Measurements from ENCODE around the gene AFAP1. TPM values are rescaled to one million over a fixed set of nuclear protein-coding genes. Genes with fewer than 3 reads are reported as not detected.

Gene AFAP1
- total RNA-seq, 1 donor from 2014 or later = 28.7 TPM

GRCh38 chr4:7788694-7789425 lies 150.8 kb downstream of the AFAP1 start:
- H3K4me1 ChIP-seq = peaks cover 3% of the 10 kb centered on the region
- peak; percentile 96 for ATAC-seq
- TF ChIP-seq CTCF (IDR thresholded peaks at IDR 0.05) = no peak
- H3K27ac ChIP-seq = peak overlapping the region; percentile 31
- peaks cover 17% of the 10 kb centered on the region for H3K36me3 ChIP-seq
- no peaks in the 10 kb centered on the region for H3K27me3 ChIP-seq
- H3K4me3 ChIP-seq = no peak overlapping the region
- no peaks in the 10 kb centered on the region for H3K9me3 ChIP-seq
- peak; percentile 84 for DNase-seq
- intact Hi-C loops (cut with DNase I) = no loop called here

- no peak overlapping the region for H3K27ac ChIP-seq
- no peak overlapping the region for H3K4me3 ChIP-seq
- no peaks in the 10 kb centered on the region for H3K27me3 ChIP-seq
- DNase-seq (peak; percentile 19), ATAC-seq (no peak)
- intact Hi-C loops (cut with DNase I) = no loop called here
- peaks cover 3% of the 10 kb centered on the region for H3K4me1 ChIP-seq
- TF ChIP-seq CTCF (IDR thresholded peaks at IDR 0.05) = no peak
- no peaks in the 10 kb centered on the region for H3K9me3 ChIP-seq
- H3K36me3 ChIP-seq = peaks cover 13% of the 10 kb centered on the region
Observed at GRCh38 chr4:7788193-7788592, 151.5 kb downstream of the AFAP1 start.

- Histone ChIP-seq H3K36me3 (peaks cover 8% of the 10 kb centered on the region), H3K9me3 (no peaks in the 10 kb centered on the region), H3K4me1 (peaks cover 7% of the 10 kb centered on the region), H3K27ac (no peak overlapping the region), H3K4me3 (no peak overlapping the region), H3K27me3 (no peaks in the 10 kb centered on the region)
- no peak for ATAC-seq
- no peak for TF ChIP-seq CTCF (IDR thresholded peaks at IDR 0.05)
- no peak for DNase-seq
- intact Hi-C loops (cut with DNase I) = no loop called here
Observed at GRCh38 chr4:7787681-7788141, 151.9 kb downstream of the AFAP1 start.

GRCh38 chr4:7787067-7787466 lies 152.6 kb downstream of the AFAP1 start:
- Histone ChIP-seq H3K4me3 (no peak overlapping the region), H3K36me3 (peaks cover 2% of the 10 kb centered on the region), H3K4me1 (peaks cover 13% of the 10 kb centered on the region), H3K27me3 (no peaks in the 10 kb centered on the region), H3K27ac (no peak overlapping the region), H3K9me3 (no peaks in the 10 kb centered on the region)
- DNase-seq (no peak), ATAC-seq (no peak)
- intact Hi-C loops (cut with DNase I) = no loop called here
- TF ChIP-seq CTCF (IDR thresholded peaks at IDR 0.05) = no peak

GRCh38 chr4:7786517-7786916 lies 153.1 kb downstream of the AFAP1 start:
- DNase-seq (no peak), ATAC-seq (no peak)
- no peak for TF ChIP-seq CTCF (IDR thresholded peaks at IDR 0.05)
- H3K27me3 ChIP-seq = no peaks in the 10 kb centered on the region
- no peaks in the 10 kb centered on the region for H3K9me3 ChIP-seq
- peaks cover 19% of the 10 kb centered on the region for H3K4me1 ChIP-seq
- no peak overlapping the region for H3K27ac ChIP-seq
- H3K4me3 ChIP-seq = no peak overlapping the region
- intact Hi-C loops (cut with DNase I) = no loop called here
- H3K36me3 ChIP-seq = no peaks in the 10 kb centered on the region
